Epithelial cell of esophagus (primary cell): ENCODE results near the gene SIGLEC5.
"Not testable (repeated sequence)": the region's sequence is repeated elsewhere in the genome, so short reads cannot be mapped to it uniquely, and the experiment has no call there.

Experiments used
- DNase-seq: peaks from one replicate; pipeline ENCODE4 v3.0.0; 2010; ENCODE audit warnings: low read depth
- H3K4me3 ChIP-seq: 2 replicates; pipeline ENCODE4 v1.5.1; 2011; ENCODE audit warnings: mild to moderate bottlenecking, low read length, control low read depth
- CTCF ChIP-seq: IDR thresholded peaks from 2 replicates; pipeline ENCODE4 v1.5.1; 2011; ENCODE audit warnings: low read depth, mild to moderate bottlenecking, low read length, control low read depth, inconsistent platforms; ENCODE audit not compliant: insufficient read depth; ENCODE audit errors: missing control alignments

SIGLEC5 gene

GRCh38 chr19:51630315-51630714 lies at the start of gene SIGLEC5:
Gene SIGLEC5 (minus strand): TSS chr19:51630401. CDS start chr19:51630335, 66 bp downstream.
- not testable (repeated sequence) for DNase-seq, H3K4me3 ChIP-seq

- DNase-seq: no peak
- no peak overlapping the region for H3K4me3 ChIP-seq
- TF ChIP-seq CTCF: no peak
Measured at GRCh38 chr19:51676566-51677083, 46.4 kb upstream of the SIGLEC5 start.

- TF ChIP-seq CTCF: peak; percentile 43
- not testable (repeated sequence) for H3K4me3 ChIP-seq
- peak; percentile 56 for DNase-seq
Measured at GRCh38 chr19:51675911-51676565, 45.8 kb upstream of the SIGLEC5 start.

DNA sequence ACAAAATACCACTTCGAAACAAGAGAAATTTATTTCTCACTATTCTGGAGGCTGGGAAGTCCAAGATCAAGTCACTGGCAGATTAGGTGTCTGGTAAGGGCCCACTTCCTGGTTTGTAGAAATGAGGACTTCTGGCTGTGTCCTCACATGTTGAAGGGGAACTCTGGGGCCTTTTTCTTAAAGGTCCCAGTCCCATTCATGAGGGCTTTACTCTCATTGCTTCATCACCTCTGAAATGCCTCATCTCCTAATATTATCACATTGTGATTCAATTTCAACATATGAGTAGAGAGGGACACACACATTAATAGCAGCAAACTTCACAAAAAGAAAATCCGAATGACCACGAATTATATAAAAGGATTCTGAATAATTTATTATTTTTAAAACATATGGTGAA lies 38.0 kb upstream of the SIGLEC5 start:
- TF ChIP-seq CTCF: no peak
- H3K4me3 ChIP-seq: no peak overlapping the region
- DNase-seq: no peak

DNA sequence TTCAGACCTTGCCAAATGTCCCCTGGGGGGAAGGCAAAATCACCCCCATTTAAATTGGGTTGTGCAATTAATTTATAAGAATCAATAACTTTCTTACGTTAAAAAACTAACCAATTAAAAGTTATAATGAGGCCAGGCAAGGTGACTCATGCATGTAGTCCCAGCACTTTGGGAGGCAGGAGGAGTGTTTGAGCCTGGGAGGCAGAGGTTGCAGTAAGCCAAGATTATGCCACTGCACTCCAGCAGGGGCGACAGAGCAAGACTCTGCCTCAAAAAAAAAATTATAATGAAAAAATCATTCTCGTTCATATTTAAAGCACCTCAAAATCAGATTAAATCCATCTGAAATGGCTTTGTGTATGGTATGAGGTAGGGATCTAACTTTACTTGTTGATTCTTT lies 34.8 kb upstream of the SIGLEC5 start:
- peak; percentile 35 for TF ChIP-seq CTCF
- H3K4me3 ChIP-seq: no peak overlapping the region
- DNase-seq: peak; percentile 11

GRCh38 chr19:51664131-51664530 lies 33.9 kb upstream of the SIGLEC5 start:
- no peak for DNase-seq
- TF ChIP-seq CTCF: no peak

GRCh38 chr19:51663650-51664049 lies 33.4 kb upstream of the SIGLEC5 start:
- DNase-seq: no peak
- no peak for TF ChIP-seq CTCF
- no peak overlapping the region for H3K4me3 ChIP-seq

More at GRCh38 chr19:51664131-51664530, 33.9 kb upstream of the SIGLEC5 start:
- no peak overlapping the region for H3K4me3 ChIP-seq
